Measurements from ENCODE around the gene C2CD4D.
"Not testable (repeated sequence)": the region's sequence is repeated elsewhere in the genome, so short reads cannot be mapped to it uniquely, and the experiment has no call there.

GRCh38 chr1:151884445-151884844 is 44.8 kb upstream of the C2CD4D start:
- TF ChIP-seq CTCF (IDR thresholded peaks at IDR 0.05; ENCODE audit: borderline replicate concordance, extremely low read depth, low read length, poor library complexity, severe bottlenecking); EZH2 (IDR thresholded peaks at IDR 0.05; ENCODE audit: borderline replicate concordance, low read depth, low read length, severe bottlenecking): not testable (repeated sequence)

All from DND-41 (cell line).